ENCODE measurements around the gene GPR84.

Gene GPR84

GRCh38 chr12:54358945-54359761 is 5.1 kb downstream of the GPR84 start:
- 0 out of 2 replicates have a peak, but pooled peaks cover 2% of the 10 kb centered on the region for H3K27me3 ChIP-seq (ENCODE audit: control insufficient read depth, low read length)
- peaks cover 43% of the 10 kb centered on the region for H3K4me1 ChIP-seq (ENCODE audit: control insufficient read depth, low read length)
- TF ChIP-seq CTCF (IDR thresholded peaks at IDR 0.05; ENCODE audit: low read depth, low read length, poor library complexity, severe bottlenecking) (no peak), EZH2phosphoT487 (IDR thresholded peaks at IDR 0.05; ENCODE audit: borderline replicate concordance, low read length) (no peak)
- peaks cover 6% of the 10 kb centered on the region; the same call in 1 of the 2 replicates for H3F3A ChIP-seq (ENCODE audit: control insufficient read depth, insufficient read depth)
- H4K20me1 ChIP-seq (ENCODE audit: control insufficient read depth, insufficient read depth, low read depth, low read length), result no peaks in the 10 kb centered on the region
- no peaks in the 10 kb centered on the region for H3K9me2 ChIP-seq (replicated peaks; ENCODE audit: control insufficient read depth, low read length)
- H3K4me2 ChIP-seq (ENCODE audit: low read length), result peak overlapping the region; percentile 100
- peak overlapping the region; percentile 94 for H3K27ac ChIP-seq (ENCODE audit: low read depth, low read length)
- no peaks in the 10 kb centered on the region for H3K9me3 ChIP-seq (ENCODE audit: control insufficient read depth, insufficient read depth, low read length)
- peaks cover 8% of the 10 kb centered on the region for H3K79me2 ChIP-seq (ENCODE audit: control insufficient read depth, low read length)
- 0 out of 2 replicates have a peak, but pooled peaks cover 3% of the 10 kb centered on the region for H3K36me3 ChIP-seq (ENCODE audit: control insufficient read depth, low read length)
- peak overlapping the region; percentile 100 for H3K4me3 ChIP-seq (ENCODE audit: low read length)

- TF ChIP-seq EZH2phosphoT487 (IDR thresholded peaks at IDR 0.05; ENCODE audit: borderline replicate concordance, low read length) (no peak), CTCF (IDR thresholded peaks at IDR 0.05; ENCODE audit: low read depth, low read length, poor library complexity, severe bottlenecking) (peak; percentile 23)
- peaks cover 45% of the 10 kb centered on the region for H3K4me1 ChIP-seq (ENCODE audit: control insufficient read depth, low read length)
Measured at GRCh38 chr12:54358191-54358944, 5.9 kb downstream of the GPR84 start.

GRCh38 chr12:54357506-54358190 is 6.6 kb downstream of the GPR84 start:
- H3F3A ChIP-seq (ENCODE audit: control insufficient read depth, insufficient read depth), result peaks cover 6% of the 10 kb centered on the region; the same call in 1 of the 2 replicates
- peak overlapping the region; percentile 100 for H3K4me3 ChIP-seq (ENCODE audit: low read length)
- H3K4me2 ChIP-seq (ENCODE audit: low read length), result peak overlapping the region; percentile 100
- H3K79me2 ChIP-seq (ENCODE audit: control insufficient read depth, low read length), result peaks cover 8% of the 10 kb centered on the region
- no peaks in the 10 kb centered on the region for H3K9me3 ChIP-seq (ENCODE audit: control insufficient read depth, insufficient read depth, low read length)
- H3K36me3 ChIP-seq (ENCODE audit: control insufficient read depth, low read length), result 0 out of 2 replicates have a peak, but pooled peaks cover 3% of the 10 kb centered on the region
- peaks cover 51% of the 10 kb centered on the region for H3K4me1 ChIP-seq (ENCODE audit: control insufficient read depth, low read length)
- peak overlapping the region; percentile 94 for H3K27ac ChIP-seq (ENCODE audit: low read depth, low read length)
- TF ChIP-seq CTCF (IDR thresholded peaks at IDR 0.05; ENCODE audit: low read depth, low read length, poor library complexity, severe bottlenecking) (no peak), EZH2phosphoT487 (IDR thresholded peaks at IDR 0.05; ENCODE audit: borderline replicate concordance, low read length) (no peak)
- H3K9me2 ChIP-seq (replicated peaks; ENCODE audit: control insufficient read depth, low read length), result no peaks in the 10 kb centered on the region
- no peaks in the 10 kb centered on the region for H4K20me1 ChIP-seq (ENCODE audit: control insufficient read depth, insufficient read depth, low read depth, low read length)
- no peaks in the 10 kb centered on the region for H3K27me3 ChIP-seq (ENCODE audit: control insufficient read depth, low read length)

More at GRCh38 chr12:54358191-54358944, 5.9 kb downstream of the GPR84 start:
- 0 out of 2 replicates have a peak, but pooled peaks cover 3% of the 10 kb centered on the region for H3K36me3 ChIP-seq (ENCODE audit: control insufficient read depth, low read length)
- peaks cover 8% of the 10 kb centered on the region for H3K79me2 ChIP-seq (ENCODE audit: control insufficient read depth, low read length)
- H3K27ac ChIP-seq (ENCODE audit: low read depth, low read length), result peak overlapping the region; percentile 94
- peaks cover 6% of the 10 kb centered on the region; the same call in 1 of the 2 replicates for H3F3A ChIP-seq (ENCODE audit: control insufficient read depth, insufficient read depth)
- H4K20me1 ChIP-seq (ENCODE audit: control insufficient read depth, insufficient read depth, low read depth, low read length), result no peaks in the 10 kb centered on the region
- no peaks in the 10 kb centered on the region for H3K9me3 ChIP-seq (ENCODE audit: control insufficient read depth, insufficient read depth, low read length)
- peak overlapping the region; percentile 100 for H3K4me3 ChIP-seq (ENCODE audit: low read length)
- H3K9me2 ChIP-seq (replicated peaks; ENCODE audit: control insufficient read depth, low read length), result no peaks in the 10 kb centered on the region
- H3K4me2 ChIP-seq (ENCODE audit: low read length), result peak overlapping the region; percentile 100
- H3K27me3 ChIP-seq (ENCODE audit: control insufficient read depth, low read length), result no peaks in the 10 kb centered on the region

Measured in DOHH2 (cell line).